Neural progenitor cell (in vitro differentiated cells): ENCODE results near the gene TCF7L2. TPM values are rescaled to one million over a fixed set of nuclear protein-coding genes. Genes with fewer than 3 reads are reported as not detected.

Experiments
- DNase-seq: peaks from one replicate; pipeline ENCODE4 v3.0.0-alpha.2; 2016; ENCODE audit warnings: low spot score
- H2AFZ ChIP-seq: fragments of 200-600 bp; sonication (generic); replicated peaks from 2 replicates; pipeline ENCODE4 v1.6.1; 2016; ENCODE audit warnings: antibody characterized with exemption
- H3F3A ChIP-seq: fragments of 200-600 bp; sonication (generic); 2 replicates; pipeline ENCODE4 v1.6.1; 2016; ENCODE audit warnings: antibody characterized with exemption, low read depth
- H3K27ac ChIP-seq: fragments of 200-600 bp; sonication (generic); 2 replicates; pipeline ENCODE4 v1.5.1; 2016; ENCODE audit warnings: mild to moderate bottlenecking
- H3K27me3 ChIP-seq: fragments of 200-600 bp; sonication (generic); 2 replicates; pipeline ENCODE4 v1.6.1; 2016; ENCODE audit warnings: mild to moderate bottlenecking, moderate library complexity
- H3K36me3 ChIP-seq: fragments of 200-600 bp; sonication (generic); 2 replicates; pipeline ENCODE4 v1.5.1; 2016
- H3K4me1 ChIP-seq: fragments of 200-600 bp; sonication (generic); 2 replicates; pipeline ENCODE4 v1.6.1; 2016; ENCODE audit warnings: mixed run types
- H3K4me2 ChIP-seq: fragments of 200-600 bp; sonication (generic); 2 replicates; pipeline ENCODE4 v1.6.1; 2016
- H3K4me3 ChIP-seq: fragments of 200-600 bp; sonication (generic); 2 replicates; pipeline ENCODE4 v1.5.1; 2016
- H3K79me2 ChIP-seq: fragments of 200-600 bp; sonication (generic); 2 replicates; pipeline ENCODE4 v1.6.1; 2016; ENCODE audit warnings: low read depth
- H3K9ac ChIP-seq: fragments of 200-600 bp; sonication (generic); 2 replicates; pipeline ENCODE4 v1.6.1; 2016
- H3K9me3 ChIP-seq: fragments of 200-600 bp; sonication (generic); 2 replicates; pipeline ENCODE4 v1.5.1; 2016; ENCODE audit warnings: low read depth
- H4K20me1 ChIP-seq: fragments of 200-600 bp; sonication (generic); 2 replicates; pipeline ENCODE4 v1.6.1; 2016; ENCODE audit warnings: low read depth
- H3K27ac Mint-ChIP-seq: 3 replicates; pipeline ENCODE4 v1.8.0; 2021; ENCODE audit warnings: mixed read lengths
- H3K27me3 Mint-ChIP-seq: 2 replicates; pipeline ENCODE4 v1.8.0; 2022; ENCODE audit warnings: low read depth, mild to moderate bottlenecking, inconsistent platforms, moderate library complexity, mixed read lengths; ENCODE audit not compliant: insufficient read depth
- H3K36me3 Mint-ChIP-seq: 3 replicates; pipeline ENCODE4 v1.8.0; 2021; ENCODE audit warnings: mixed read lengths
- H3K4me1 Mint-ChIP-seq: 3 replicates; pipeline ENCODE4 v1.8.0; 2021; ENCODE audit warnings: mixed read lengths
- H3K4me3 Mint-ChIP-seq: 3 replicates; pipeline ENCODE4 v1.8.0; 2021; ENCODE audit warnings: mild to moderate bottlenecking, moderate library complexity, mixed read lengths
- H3K9me3 Mint-ChIP-seq: 3 replicates; pipeline ENCODE4 v1.8.0; 2020; ENCODE audit warnings: mixed read lengths
- CTCF ChIP-seq: fragments of 200-600 bp; sonication (generic); IDR thresholded peaks from 2 replicates; pipeline ENCODE4 v1.5.1; 2017; ENCODE audit warnings: antibody characterized with exemption, mild to moderate bottlenecking
- EZH2 ChIP-seq: fragments of 200-600 bp; sonication (generic); IDR thresholded peaks from 2 replicates; pipeline ENCODE4 v1.6.1; 2017; ENCODE audit warnings: antibody characterized with exemption, mild to moderate bottlenecking, moderate library complexity
- EZH2phosphoT487 ChIP-seq: fragments of 200-600 bp; sonication (generic); IDR thresholded peaks from 2 replicates; pipeline ENCODE4 v1.6.1; 2017; ENCODE audit warnings: antibody characterized with exemption
- total RNA-seq: library from RNA; depleted of rRNA; stranded (reverse); fragments of >200 nt; gene quantifications from 2 replicates; pipeline ENCODE4 v1.2.3, GENCODE V29; 2015; ENCODE audit warnings: low replicate concordance

Gene TCF7L2
- total RNA-seq, 1 donor from 2014 or later: 12.3 TPM

GRCh38 chr10:113091920-113092319, 141.9 kb downstream of the TCF7L2 start:
- Mint-ChIP-seq H3K4me3 (no peak overlapping the region), H3K27me3 (peaks cover 6% of the 10 kb centered on the region), H3K4me1 (peaks cover 44% of the 10 kb centered on the region), H3K36me3 (peaks cover 24% of the 10 kb centered on the region), H3K27ac (no peak overlapping the region), H3K9me3 (no peaks in the 10 kb centered on the region)
- H3K4me2 ChIP-seq: no peak overlapping the region
- H3K36me3 ChIP-seq: no peaks in the 10 kb centered on the region
- peaks cover 10% of the 10 kb centered on the region for H3K4me1 ChIP-seq
- H3K4me3 ChIP-seq: no peak overlapping the region
- H3K9ac ChIP-seq: no peak overlapping the region
- H3K79me2 ChIP-seq: peaks cover 71% of the 10 kb centered on the region
- TF ChIP-seq EZH2phosphoT487 (no peak), EZH2 (no peak)
- peaks cover 29% of the 10 kb centered on the region for H4K20me1 ChIP-seq
- no peaks in the 10 kb centered on the region for H3K9me3 ChIP-seq
- H3K27me3 ChIP-seq: no peaks in the 10 kb centered on the region
- no peak overlapping the region for H3K27ac ChIP-seq
- H2AFZ ChIP-seq: no peak overlapping the region
- peaks cover 2% of the 10 kb centered on the region for H3F3A ChIP-seq
- DNase-seq: no peak

DNA sequence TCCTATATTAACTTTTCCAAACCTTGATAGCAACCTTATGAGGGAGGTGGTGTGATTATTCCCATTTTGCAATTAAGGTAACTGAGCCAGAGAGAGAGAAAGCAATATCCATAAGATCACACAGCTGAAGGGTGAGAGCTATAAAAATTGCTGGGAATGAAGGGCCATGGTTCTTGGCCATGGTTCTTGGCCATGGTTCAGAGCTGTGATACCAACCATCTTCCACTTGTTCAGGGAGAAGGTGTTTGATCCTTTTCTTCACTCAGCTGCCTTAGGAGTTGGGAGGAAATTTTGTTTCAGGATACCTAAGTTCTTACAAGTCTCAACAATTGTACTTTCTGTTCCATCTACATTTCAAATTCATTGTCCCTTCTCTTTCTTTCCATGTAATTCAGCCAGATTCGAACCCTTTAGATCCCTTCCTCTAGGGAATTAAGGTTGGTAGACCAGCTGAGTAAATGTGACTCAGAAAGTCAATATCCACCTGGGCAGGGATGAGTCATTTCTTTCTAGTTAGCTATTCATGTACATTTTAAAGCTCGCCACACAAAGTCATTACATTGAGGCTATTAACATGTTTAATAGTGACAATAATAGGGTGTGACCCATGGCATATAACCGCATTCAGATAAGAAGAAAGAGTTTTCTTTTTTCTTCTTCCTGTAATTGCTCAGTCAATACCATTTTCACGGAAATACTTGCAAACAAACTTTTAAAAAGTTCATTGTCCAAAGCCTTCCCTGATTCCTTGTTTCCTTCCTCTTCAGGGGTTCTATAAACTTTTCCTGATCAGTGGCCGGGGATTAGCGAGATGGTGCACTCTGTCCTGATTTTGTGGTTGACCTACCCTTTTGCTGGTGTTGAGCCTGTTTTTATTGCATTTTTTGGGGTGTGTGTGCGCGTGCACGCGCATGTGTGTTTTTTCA, 143.4 kb downstream of the TCF7L2 start:
- Histone ChIP-seq H3K27ac (no peak overlapping the region), H3K79me2 (peaks cover 65% of the 10 kb centered on the region), H3K4me2 (no peak overlapping the region), H3K9me3 (no peaks in the 10 kb centered on the region), H3K4me3 (no peak overlapping the region), H4K20me1 (peaks cover 22% of the 10 kb centered on the region), H3K9ac (no peak overlapping the region), H3K36me3 (no peaks in the 10 kb centered on the region), H3K27me3 (no peaks in the 10 kb centered on the region), H3K4me1 (peaks cover 7% of the 10 kb centered on the region), H3F3A (no peaks in the 10 kb centered on the region), H2AFZ (no peak overlapping the region)
- peaks cover 26% of the 10 kb centered on the region for H3K36me3 Mint-ChIP-seq
- H3K4me1 Mint-ChIP-seq: peaks cover 36% of the 10 kb centered on the region
- no peak for DNase-seq
- TF ChIP-seq CTCF: no peak
- no peak for TF ChIP-seq EZH2
- H3K27ac Mint-ChIP-seq: no peak overlapping the region
- no peak overlapping the region for H3K4me3 Mint-ChIP-seq
- H3K9me3 Mint-ChIP-seq: no peaks in the 10 kb centered on the region
- H3K27me3 Mint-ChIP-seq: peaks cover 6% of the 10 kb centered on the region

DNA sequence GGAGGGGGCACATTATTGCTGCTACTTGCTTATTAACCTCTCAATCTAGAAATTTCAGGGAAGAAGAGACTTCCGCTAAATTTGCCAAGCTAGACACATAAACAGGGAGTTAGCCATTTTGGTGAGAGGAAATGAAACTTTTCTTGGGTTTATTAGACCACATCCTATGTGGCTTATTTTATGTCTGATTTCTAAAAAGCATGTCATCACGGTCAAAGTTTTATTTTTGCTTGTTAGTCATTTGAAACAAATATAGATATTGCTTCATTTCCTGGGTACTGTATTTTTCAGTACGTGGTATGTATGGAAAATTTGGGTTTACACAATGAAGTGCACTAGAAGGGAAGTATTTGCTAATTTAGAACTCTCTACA, 144.1 kb downstream of the TCF7L2 start:
- Histone ChIP-seq H3K36me3 (no peaks in the 10 kb centered on the region), H4K20me1 (peaks cover 28% of the 10 kb centered on the region), H3K9ac (no peak overlapping the region), H3K4me2 (no peak overlapping the region), H2AFZ (no peak overlapping the region), H3K4me3 (no peak overlapping the region), H3K27ac (no peak overlapping the region), H3K9me3 (no peaks in the 10 kb centered on the region), H3K27me3 (no peaks in the 10 kb centered on the region), H3F3A (peaks cover 6% of the 10 kb centered on the region), H3K4me1 (peaks cover 11% of the 10 kb centered on the region), H3K79me2 (peaks cover 63% of the 10 kb centered on the region)
- Mint-ChIP-seq H3K27ac (no peak overlapping the region), H3K9me3 (no peaks in the 10 kb centered on the region), H3K4me1 (peaks cover 41% of the 10 kb centered on the region), H3K4me3 (no peak overlapping the region), H3K36me3 (peaks cover 25% of the 10 kb centered on the region), H3K27me3 (peaks cover 6% of the 10 kb centered on the region)
- TF ChIP-seq EZH2phosphoT487: no peak
- no peak for TF ChIP-seq CTCF
- TF ChIP-seq EZH2: no peak
- no peak for DNase-seq
